ENCODE results near the gene OR4C6. TPM values are rescaled to one million over a fixed set of nuclear protein-coding genes. Genes with fewer than 3 reads are reported as not detected.

The OR4C6 gene
- total and polyA plus RNA-seq, 2 of the 4 experiments (the other 2 are of a cell fraction), result not detected

- no peak for TF ChIP-seq ELK1 (IDR thresholded peaks at IDR 0.05; ENCODE audit: borderline replicate concordance, low read depth, low read length)
These were observed 53.2 kb downstream of the OR4C6 start (continued) for GRCh38 chr11:55714982-55715888.

Other genes with a start within 250 kb of the OR4C6 start
- not detected in 2 replicates for gene OR4C15, start 107.7 kb upstream of the OR4C6 start, total RNA-seq (2012; rRNA removed)
- not detected in 2 replicates for gene OR4C15, start 107.7 kb upstream of the OR4C6 start, polyA plus RNA-seq (2012; rRNA removed)
- gene OR4C16, start 90.1 kb upstream of the OR4C6 start, total RNA-seq (2012; rRNA removed), result not detected in 2 replicates
- gene OR4C16, start 90.1 kb upstream of the OR4C6 start, polyA plus RNA-seq (2012; rRNA removed), result not detected in 2 replicates
- not detected in 2 replicates for gene OR4C11, start 54.6 kb upstream of the OR4C6 start, total RNA-seq (2012; rRNA removed)
- gene OR4C11, start 54.6 kb upstream of the OR4C6 start, polyA plus RNA-seq (2012; rRNA removed), result not detected in 2 replicates
- gene OR4P4, start 27.1 kb upstream of the OR4C6 start, total RNA-seq (2012; rRNA removed), result not detected in 2 replicates
- gene OR4P4, start 27.1 kb upstream of the OR4C6 start, polyA plus RNA-seq (2012; rRNA removed), result not detected in 2 replicates
- not detected in 2 replicates for gene OR4S2, start 13.9 kb upstream of the OR4C6 start, total RNA-seq (2012; rRNA removed)
- not detected in 2 replicates for gene OR4S2, start 13.9 kb upstream of the OR4C6 start, polyA plus RNA-seq (2012; rRNA removed)
- not detected in 2 replicates for gene OR5D13, start 111.2 kb downstream of the OR4C6 start, total RNA-seq (2012; rRNA removed)
- not detected in 2 replicates for gene OR5D13, start 111.2 kb downstream of the OR4C6 start, polyA plus RNA-seq (2012; rRNA removed)
- gene OR5D14, start 133.4 kb downstream of the OR4C6 start, total RNA-seq (2012; rRNA removed), result not detected in 2 replicates
- not detected in 2 replicates for gene OR5D14, start 133.4 kb downstream of the OR4C6 start, polyA plus RNA-seq (2012; rRNA removed)
- not detected in 2 replicates for gene OR5L1, start 149.2 kb downstream of the OR4C6 start, total RNA-seq (2012; rRNA removed)
- not detected in 2 replicates for gene OR5L1, start 149.2 kb downstream of the OR4C6 start, polyA plus RNA-seq (2012; rRNA removed)
- not detected in 2 replicates for gene OR5D18, start 157.4 kb downstream of the OR4C6 start, total RNA-seq (2012; rRNA removed)
- gene OR5D18, start 157.4 kb downstream of the OR4C6 start, polyA plus RNA-seq (2012; rRNA removed), result not detected in 2 replicates
- gene OR5L2, start 165.0 kb downstream of the OR4C6 start, total RNA-seq (2012; rRNA removed), result not detected in 2 replicates
- gene OR5L2, start 165.0 kb downstream of the OR4C6 start, polyA plus RNA-seq (2012; rRNA removed), result not detected in 2 replicates
- gene OR5D16, start 176.6 kb downstream of the OR4C6 start, total RNA-seq (2012; rRNA removed), result not detected in 2 replicates
- gene OR5D16, start 176.6 kb downstream of the OR4C6 start, polyA plus RNA-seq (2012; rRNA removed), result not detected in 2 replicates
- gene TRIM51, start 221.1 kb downstream of the OR4C6 start, total RNA-seq (2012; rRNA removed), result not detected in 2 replicates
- gene TRIM51, start 221.1 kb downstream of the OR4C6 start, polyA plus RNA-seq (2012; rRNA removed), result not detected in 2 replicates